ENCODE results near the gene VANGL1.

GRCh38 chr1:115705963-115706362, 64.2 kb downstream of the VANGL1 start:
- TF ChIP-seq CTCF (IDR thresholded peaks at IDR 0.05; ENCODE audit: insufficient read depth, low read length) = no peak
- TF ChIP-seq, protein P1, sequence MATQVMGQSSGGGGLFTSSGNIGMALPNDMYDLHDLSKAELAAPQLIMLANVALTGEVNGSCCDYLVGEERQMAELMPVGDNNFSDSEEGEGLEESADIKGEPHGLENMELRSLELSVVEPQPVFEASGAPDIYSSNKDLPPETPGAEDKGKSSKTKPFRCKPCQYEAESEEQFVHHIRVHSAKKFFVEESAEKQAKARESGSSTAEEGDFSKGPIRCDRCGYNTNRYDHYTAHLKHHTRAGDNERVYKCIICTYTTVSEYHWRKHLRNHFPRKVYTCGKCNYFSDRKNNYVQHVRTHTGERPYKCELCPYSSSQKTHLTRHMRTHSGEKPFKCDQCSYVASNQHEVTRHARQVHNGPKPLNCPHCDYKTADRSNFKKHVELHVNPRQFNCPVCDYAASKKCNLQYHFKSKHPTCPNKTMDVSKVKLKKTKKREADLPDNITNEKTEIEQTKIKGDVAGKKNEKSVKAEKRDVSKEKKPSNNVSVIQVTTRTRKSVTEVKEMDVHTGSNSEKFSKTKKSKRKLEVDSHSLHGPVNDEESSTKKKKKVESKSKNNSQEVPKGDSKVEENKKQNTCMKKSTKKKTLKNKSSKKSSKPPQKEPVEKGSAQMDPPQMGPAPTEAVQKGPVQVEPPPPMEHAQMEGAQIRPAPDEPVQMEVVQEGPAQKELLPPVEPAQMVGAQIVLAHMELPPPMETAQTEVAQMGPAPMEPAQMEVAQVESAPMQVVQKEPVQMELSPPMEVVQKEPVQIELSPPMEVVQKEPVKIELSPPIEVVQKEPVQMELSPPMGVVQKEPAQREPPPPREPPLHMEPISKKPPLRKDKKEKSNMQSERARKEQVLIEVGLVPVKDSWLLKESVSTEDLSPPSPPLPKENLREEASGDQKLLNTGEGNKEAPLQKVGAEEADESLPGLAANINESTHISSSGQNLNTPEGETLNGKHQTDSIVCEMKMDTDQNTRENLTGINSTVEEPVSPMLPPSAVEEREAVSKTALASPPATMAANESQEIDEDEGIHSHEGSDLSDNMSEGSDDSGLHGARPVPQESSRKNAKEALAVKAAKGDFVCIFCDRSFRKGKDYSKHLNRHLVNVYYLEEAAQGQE (IDR thresholded peaks at IDR 0.05; ENCODE audit: insufficient replicate concordance, low read depth) = no peak
